MM.1S (cell line): Measurements from ENCODE around the gene SH2D1B.

Experiments
- DNase-seq: peaks from one replicate; pipeline ENCODE4 v3.0.0-alpha.2; 2015
- H2AFZ ChIP-seq: fragments of 300-600 bp; sonication (generic); 2 replicates; pipeline ENCODE4 v1.6.0; 2016; ENCODE audit warnings: antibody characterized with exemption, low read length
- H3F3A ChIP-seq: fragments of 300-600 bp; sonication (generic); 2 replicates; pipeline ENCODE4 v1.6.1; 2016; ENCODE audit warnings: mild to moderate bottlenecking, antibody characterized with exemption, low read length, moderate library complexity, mixed read lengths; ENCODE audit not compliant: insufficient read depth
- H3K27ac ChIP-seq: fragments of 300-600 bp; sonication (generic); 2 replicates; pipeline ENCODE4 v1.5.1; 2016; ENCODE audit warnings: mild to moderate bottlenecking, low read length
- H3K27me3 ChIP-seq: fragments of 300-600 bp; sonication (generic); replicated peaks from 2 replicates; pipeline ENCODE4 v1.6.0; 2016; ENCODE audit warnings: low read length; ENCODE audit not compliant: insufficient read depth
- H3K36me3 ChIP-seq: fragments of 300-600 bp; sonication (generic); replicated peaks from 2 replicates; pipeline ENCODE4 v1.6.1; 2016; ENCODE audit warnings: mild to moderate bottlenecking, low read length, mixed read lengths; ENCODE audit not compliant: insufficient read depth
- H3K4me1 ChIP-seq: fragments of 300-600 bp; sonication (generic); 2 replicates; pipeline ENCODE4 v1.6.1; 2016; ENCODE audit warnings: low read length, mixed read lengths
- H3K4me2 ChIP-seq: fragments of 300-600 bp; sonication (generic); 2 replicates; pipeline ENCODE4 v1.6.0; 2016; ENCODE audit warnings: low read depth, low read length
- H3K4me3 ChIP-seq: fragments of 300-600 bp; sonication (generic); 2 replicates; pipeline ENCODE4 v1.5.1; 2016; ENCODE audit warnings: low read length, mixed read lengths
- H3K79me2 ChIP-seq: fragments of 300-600 bp; sonication (generic); 2 replicates; pipeline ENCODE4 v1.6.1; 2016; ENCODE audit warnings: mixed run types, low read length, mixed read lengths
- H3K9ac ChIP-seq: fragments of 300-600 bp; sonication (generic); 2 replicates; pipeline ENCODE4 v1.6.1; 2016; ENCODE audit warnings: low read length, mixed read lengths
- H3K9me2 ChIP-seq: fragments of 300-600 bp; sonication (generic); replicated peaks from 2 replicates; pipeline ENCODE4 v1.6.1; 2016; ENCODE audit warnings: mild to moderate bottlenecking, low read length, mixed read lengths; ENCODE audit not compliant: insufficient read depth
- H3K9me3 ChIP-seq: fragments of 300-600 bp; sonication (generic); replicated peaks from 2 replicates; pipeline ENCODE4 v1.6.1; 2016; ENCODE audit warnings: mild to moderate bottlenecking, low read length, mixed read lengths; ENCODE audit not compliant: insufficient read depth
- H4K20me1 ChIP-seq: fragments of 300-600 bp; sonication (generic); 2 replicates; pipeline ENCODE4 v1.6.1; 2016; ENCODE audit warnings: mild to moderate bottlenecking, low read length, moderate library complexity, mixed read lengths; ENCODE audit not compliant: insufficient read depth
- CTCF ChIP-seq: fragments of 300-600 bp; sonication (generic); IDR thresholded peaks from 2 replicates; pipeline ENCODE4 v1.5.1; 2016; ENCODE audit warnings: antibody characterized with exemption, low read length, mixed read lengths
- EZH2 ChIP-seq: fragments of 300-600 bp; sonication (generic); optimal IDR thresholded peaks from 2 replicates; pipeline ENCODE3; 2017; ENCODE audit warnings: low read depth, mild to moderate bottlenecking, antibody characterized with exemption, low read length, mixed read lengths
- EZH2phosphoT487 ChIP-seq: fragments of 300-600 bp; sonication (generic); IDR thresholded peaks from 2 replicates; pipeline ENCODE4 v1.6.1; 2018; ENCODE audit warnings: antibody characterized with exemption, low read length

The SH2D1B gene

GRCh38 chr1:162367772-162368171 is 44.2 kb downstream of the SH2D1B start:
- H3K79me2 ChIP-seq: no peaks in the 10 kb centered on the region
- no peak for DNase-seq
- no peaks in the 10 kb centered on the region for H3K27me3 ChIP-seq
- no peaks in the 10 kb centered on the region for H3K9me2 ChIP-seq
- no peak overlapping the region for H2AFZ ChIP-seq
- no peaks in the 10 kb centered on the region for H3F3A ChIP-seq
- H3K4me2 ChIP-seq: no peak overlapping the region
- H3K9me3 ChIP-seq: no peaks in the 10 kb centered on the region
- H4K20me1 ChIP-seq: no peaks in the 10 kb centered on the region
- no peak overlapping the region for H3K9ac ChIP-seq
- H3K36me3 ChIP-seq: no peaks in the 10 kb centered on the region
- no peak overlapping the region for H3K27ac ChIP-seq
- H3K4me1 ChIP-seq: no peaks in the 10 kb centered on the region
- no peak for TF ChIP-seq EZH2phosphoT487
- TF ChIP-seq EZH2: no peak
- no peak for TF ChIP-seq CTCF
- H3K4me3 ChIP-seq: no peak overlapping the region

- no peak for DNase-seq
- no peaks in the 10 kb centered on the region for H3K79me2 ChIP-seq
- H3K36me3 ChIP-seq: no peaks in the 10 kb centered on the region
- no peaks in the 10 kb centered on the region for H3K4me1 ChIP-seq
- no peaks in the 10 kb centered on the region for H4K20me1 ChIP-seq
- no peaks in the 10 kb centered on the region for H3K27me3 ChIP-seq
- TF ChIP-seq EZH2phosphoT487 (no peak), CTCF (no peak), EZH2 (no peak)
- no peak overlapping the region for H3K4me2 ChIP-seq
- no peaks in the 10 kb centered on the region for H3K9me2 ChIP-seq
- H3K4me3 ChIP-seq: no peak overlapping the region
- H2AFZ ChIP-seq: no peak overlapping the region
- no peak overlapping the region for H3K9ac ChIP-seq
- no peaks in the 10 kb centered on the region for H3K9me3 ChIP-seq
- H3K27ac ChIP-seq: no peak overlapping the region
- no peaks in the 10 kb centered on the region for H3F3A ChIP-seq
Measured at GRCh38 chr1:162367073-162367472, 44.9 kb downstream of the SH2D1B start.

- no peaks in the 10 kb centered on the region for H3K9me3 ChIP-seq
- no peak overlapping the region for H3K4me2 ChIP-seq
- no peaks in the 10 kb centered on the region for H3K27me3 ChIP-seq
- no peaks in the 10 kb centered on the region for H3K79me2 ChIP-seq
- TF ChIP-seq EZH2phosphoT487 (no peak), EZH2 (no peak), CTCF (no peak)
- no peaks in the 10 kb centered on the region for H4K20me1 ChIP-seq
- no peaks in the 10 kb centered on the region for H3F3A ChIP-seq
- peaks cover 4% of the 10 kb centered on the region for H3K4me1 ChIP-seq
- H3K9ac ChIP-seq: no peak overlapping the region
- H3K36me3 ChIP-seq: no peaks in the 10 kb centered on the region
- no peak overlapping the region for H3K4me3 ChIP-seq
- no peak overlapping the region for H2AFZ ChIP-seq
- no peaks in the 10 kb centered on the region for H3K9me2 ChIP-seq
- no peak for DNase-seq
- no peak overlapping the region for H3K27ac ChIP-seq
Measured at GRCh38 chr1:162366671-162367070, 45.3 kb downstream of the SH2D1B start.
